GM19240 (cell line): ENCODE measurements around the gene LMNTD2.

Source experiments
- DNase-seq: peaks from one replicate; pipeline ENCODE4 v3.0.0; 2011; ENCODE audit warnings: low spot score; ENCODE audit not compliant: insufficient read length

Gene LMNTD2

GRCh38 chr11:515131-515530, 45.4 kb downstream of the LMNTD2 start:
- no peak for DNase-seq

GRCh38 chr11:514606-515005, 45.9 kb downstream of the LMNTD2 start:
- DNase-seq: no peak

GRCh38 chr11:512761-513595, 47.6 kb downstream of the LMNTD2 start:
- no peak for DNase-seq

GRCh38 chr11:508956-509355, 51.6 kb downstream of the LMNTD2 start:
- no peak for DNase-seq

GRCh38 chr11:507727-508515, 52.6 kb downstream of the LMNTD2 start:
- no peak for DNase-seq

GRCh38 chr11:506995-507726, 53.4 kb downstream of the LMNTD2 start, which contains the start of gene RNH1:
Gene RNH1 (minus strand): TSS chr11:507242. CDS start chr11:502162, 5,080 bp downstream.
- DNase-seq: peak; percentile 93

GRCh38 chr11:506238-506994, 54.1 kb downstream of the LMNTD2 start:
- peak; percentile 99 for DNase-seq

GRCh38 chr11:504994-505344, 55.6 kb downstream of the LMNTD2 start:
- no peak for DNase-seq
